ENCODE measurements around the gene STX5.
A peak's percentile ranks its signal among the peaks of the same experiment; 100 is the strongest.
"Not testable (repeated sequence)": the region's sequence is repeated elsewhere in the genome, so short reads cannot be mapped to it uniquely, and the experiment has no call there.

STX5 gene

GRCh38 chr11:62777389-62777788 lies 54.5 kb downstream of the STX5 start:
- TF ChIP-seq, protein P1, sequence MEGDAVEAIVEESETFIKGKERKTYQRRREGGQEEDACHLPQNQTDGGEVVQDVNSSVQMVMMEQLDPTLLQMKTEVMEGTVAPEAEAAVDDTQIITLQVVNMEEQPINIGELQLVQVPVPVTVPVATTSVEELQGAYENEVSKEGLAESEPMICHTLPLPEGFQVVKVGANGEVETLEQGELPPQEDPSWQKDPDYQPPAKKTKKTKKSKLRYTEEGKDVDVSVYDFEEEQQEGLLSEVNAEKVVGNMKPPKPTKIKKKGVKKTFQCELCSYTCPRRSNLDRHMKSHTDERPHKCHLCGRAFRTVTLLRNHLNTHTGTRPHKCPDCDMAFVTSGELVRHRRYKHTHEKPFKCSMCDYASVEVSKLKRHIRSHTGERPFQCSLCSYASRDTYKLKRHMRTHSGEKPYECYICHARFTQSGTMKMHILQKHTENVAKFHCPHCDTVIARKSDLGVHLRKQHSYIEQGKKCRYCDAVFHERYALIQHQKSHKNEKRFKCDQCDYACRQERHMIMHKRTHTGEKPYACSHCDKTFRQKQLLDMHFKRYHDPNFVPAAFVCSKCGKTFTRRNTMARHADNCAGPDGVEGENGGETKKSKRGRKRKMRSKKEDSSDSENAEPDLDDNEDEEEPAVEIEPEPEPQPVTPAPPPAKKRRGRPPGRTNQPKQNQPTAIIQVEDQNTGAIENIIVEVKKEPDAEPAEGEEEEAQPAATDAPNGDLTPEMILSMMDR (IDR thresholded peaks at IDR 0.05), result no peak
- no peak overlapping the region for H3K4me3 ChIP-seq
- peaks cover 0 to 2% (median under 1%) of the 10 kb centered on the region in 4 donors for H3K4me1 ChIP-seq
- intact Hi-C loops (cut with DNase I; ENCODE audit: low total_unique reads), result no loop called here
- no peaks in the 10 kb centered on the region for H3K27me3 ChIP-seq
- no peak for DNase-seq
- peaks cover 32 to 74% (median 47%) of the 10 kb centered on the region in 3 donors for H3K36me3 ChIP-seq
- H3K9me3 ChIP-seq, result no peaks in the 10 kb centered on the region
- no peak overlapping the region for H3K27ac ChIP-seq

GRCh38 chr11:62775646-62776045 lies 56.2 kb downstream of the STX5 start:
- DNase-seq, result no peak
- Histone ChIP-seq H3K27me3 (no peaks in the 10 kb centered on the region), H3K36me3 (peaks cover 28 to 56% (median 42%) of the 10 kb centered on the region in 3 donors), H3K4me3 (no peak overlapping the region), H3K4me1 (peaks cover 0 to 11% (median 8%) of the 10 kb centered on the region in 4 donors), H3K9me3 (no peaks in the 10 kb centered on the region), H3K27ac (no peak overlapping the region)
- TF ChIP-seq, protein P1 (IDR thresholded peaks at IDR 0.05), result no peak
- intact Hi-C loops (cut with DNase I; ENCODE audit: low total_unique reads), result no loop called here

GRCh38 chr11:62774407-62774806 lies 57.4 kb downstream of the STX5 start:
- Histone ChIP-seq H3K4me1 (peaks cover 0 to 23% (median 20%) of the 10 kb centered on the region in 4 donors), H3K9me3 (no peaks in the 10 kb centered on the region), H3K36me3 (peaks cover 27 to 45% (median 34%) of the 10 kb centered on the region in 3 donors), H3K4me3 (no peak overlapping the region), H3K27ac (no peak overlapping the region), H3K27me3 (no peaks in the 10 kb centered on the region)
- intact Hi-C loops (cut with DNase I; ENCODE audit: low total_unique reads), result no loop called here
- TF ChIP-seq, protein P1 (IDR thresholded peaks at IDR 0.05), result no peak
- no peak for DNase-seq

DNA sequence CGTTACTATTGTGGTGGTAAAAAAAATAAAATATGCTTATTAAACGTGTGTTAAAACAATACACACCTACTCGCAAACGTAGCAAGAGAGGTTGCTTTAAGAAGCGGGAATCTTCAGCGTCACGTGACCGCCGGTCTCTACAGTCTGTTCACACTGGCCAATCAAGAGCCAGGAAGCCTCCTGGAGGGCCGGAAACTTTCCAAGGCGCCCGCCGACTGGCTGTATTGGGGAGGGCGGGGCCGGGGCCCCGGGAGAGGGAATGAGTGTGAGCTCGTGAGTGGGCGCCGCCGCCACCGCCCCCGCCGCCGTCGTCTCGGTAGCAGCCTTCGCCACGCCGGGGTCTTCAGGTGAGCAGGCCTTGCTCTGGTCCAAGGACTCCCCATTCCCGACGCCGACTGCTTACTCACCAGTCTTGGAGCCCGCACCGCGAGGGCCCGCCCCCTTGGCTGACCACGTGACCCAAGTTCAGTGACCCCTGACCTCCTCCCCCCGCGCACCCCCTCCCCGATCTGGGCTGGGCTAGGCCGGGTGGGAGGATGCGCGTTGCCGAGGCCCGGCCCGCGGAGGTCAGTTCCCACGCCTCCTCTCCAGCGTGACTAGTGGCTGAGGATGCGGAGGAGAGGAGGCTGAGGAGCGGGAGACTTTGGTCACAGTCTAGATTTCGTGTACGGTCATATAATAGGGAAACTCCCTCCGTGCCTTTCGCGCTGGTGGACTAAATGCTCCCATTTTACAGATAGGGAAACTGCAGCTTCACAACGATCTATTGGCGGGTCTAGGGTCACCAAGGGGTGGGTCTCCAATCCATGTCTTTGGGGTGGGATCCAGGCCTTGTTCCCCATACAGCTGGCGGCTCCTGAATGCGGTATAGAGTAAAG lies 60.5 kb downstream of the STX5 start, which contains the start of gene TAF6L:
TAF6L (plus strand) TSS at position 253 of the 878 bp plus-strand sequence. CDS start 4,388 bp downstream, outside the sequence.
- Histone ChIP-seq H3K4me3 (peak within 1 kb of the TSS; percentile 57 to 67), H3K27me3 (no peaks in the 10 kb centered on the region), H3K27ac (peak within 1 kb of the TSS; percentile 84 to 89), H3K4me1 (peaks cover 0 to 24% (median 21%) of the 10 kb centered on the region in 4 donors), H3K9me3 (no peaks in the 10 kb centered on the region), H3K36me3 (peaks cover 20 to 27% (median 24%) of the 10 kb centered on the region in 3 donors)
- TF ChIP-seq, protein P1 (IDR thresholded peaks at IDR 0.05), result no peak
- DNase-seq, result peak; percentile 99
- intact Hi-C loops (cut with DNase I; ENCODE audit: low total_unique reads), result no loop called here

DNA sequence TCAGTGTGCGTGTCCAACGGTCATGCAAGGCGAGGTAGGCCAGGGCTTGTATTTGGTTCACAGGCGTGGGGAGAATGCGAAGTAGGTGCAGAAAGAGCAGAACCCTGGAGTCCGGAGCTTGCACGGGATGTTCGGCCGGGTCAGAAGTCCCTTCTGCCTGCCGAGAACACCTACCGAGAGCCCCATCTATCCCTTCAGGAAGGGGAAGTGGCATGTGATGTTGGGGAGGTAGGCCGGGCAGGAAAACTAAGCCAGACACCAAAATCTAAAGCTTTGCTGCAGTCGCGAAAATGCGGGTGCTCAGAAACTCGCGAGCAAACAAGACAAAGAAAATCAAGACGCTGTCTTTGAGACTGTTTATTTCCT lies 61.1 kb downstream of the STX5 start:
- peak in 1 of 2 donors; percentile 75 for DNase-seq
- Histone ChIP-seq H3K27ac (peak overlapping the region; percentile 84 to 89), H3K27me3 (no peaks in the 10 kb centered on the region), H3K4me3 (peak overlapping the region; percentile 57 to 67), H3K9me3 (no peaks in the 10 kb centered on the region), H3K36me3 (peaks cover 20 to 27% (median 24%) of the 10 kb centered on the region in 3 donors), H3K4me1 (peaks cover 0 to 24% (median 21%) of the 10 kb centered on the region in 4 donors)
- intact Hi-C loops (cut with DNase I; ENCODE audit: low total_unique reads), result no loop called here
- TF ChIP-seq, protein P1 (IDR thresholded peaks at IDR 0.05), result no peak

DNA sequence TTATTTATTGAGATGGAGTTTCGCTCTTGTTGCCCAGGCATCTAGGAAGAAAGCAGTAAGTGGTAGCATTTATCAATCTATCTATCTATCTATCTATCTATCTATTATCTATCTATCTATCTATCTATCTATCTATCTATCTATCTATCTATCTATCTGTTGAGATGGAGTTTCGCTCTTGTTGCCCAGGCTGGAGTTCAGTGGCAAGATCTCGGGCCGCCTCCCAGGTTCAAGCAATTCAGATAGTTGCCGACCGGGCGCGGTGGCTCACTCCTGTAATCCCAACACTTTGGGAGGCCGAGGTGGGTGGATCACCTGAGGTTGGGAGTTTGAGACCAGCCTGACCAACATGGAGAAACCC lies 71.0 kb downstream of the STX5 start:
- DNase-seq; intact Hi-C loops (cut with DNase I; ENCODE audit: low total_unique reads); H3K9me3 ChIP-seq; H3K27me3 ChIP-seq: not testable (repeated sequence)
- H3K4me3 ChIP-seq, result peak overlapping the region; percentile 64 to 81
- H3K4me1 ChIP-seq, result peaks cover 0 to 31% (median 14%) of the 10 kb centered on the region in 4 donors
- peaks cover 11 to 24% (median 11%) of the 10 kb centered on the region in 3 donors for H3K36me3 ChIP-seq
- H3K27ac ChIP-seq, result peak overlapping the region; percentile 84 to 88

All from tibial artery (tissue), 4 donors.